GM19467 (cell line): Measurements from ENCODE around the gene TCP11L1.

Experiments used
- ATAC-seq: cut with Tn5 transposase; IDR thresholded peaks from one replicate; pipeline ENCODE4 v1.9.1; 2021; ENCODE audit warnings: mild to moderate bottlenecking, moderate library complexity; ENCODE audit not compliant: unreplicated experiment

Gene TCP11L1

GRCh38 chr11:33039274-33040032 lies at the start of gene TCP11L1:
Gene TCP11L1, plus strand, starts transcription at chr11:33039572. Its CDS starts 4,202 bp downstream, at chr11:33043774.
- peak; percentile 76 for ATAC-seq

- no peak for ATAC-seq
Measured at GRCh38 chr11:32990481-32990880, 48.9 kb upstream of the TCP11L1 start.

- ATAC-seq, result no peak
Measured at GRCh38 chr11:32991427-32991826, 47.9 kb upstream of the TCP11L1 start.

GRCh38 chr11:32991898-32992297 lies 47.5 kb upstream of the TCP11L1 start:
- no peak for ATAC-seq

GRCh38 chr11:33000181-33000580 lies 39.2 kb upstream of the TCP11L1 start:
- ATAC-seq, result no peak

GRCh38 chr11:33001281-33001680 lies 38.1 kb upstream of the TCP11L1 start:
- no peak for ATAC-seq

GRCh38 chr11:33001751-33002542 lies 37.4 kb upstream of the TCP11L1 start:
- ATAC-seq, result no peak

- no peak for ATAC-seq
Measured at GRCh38 chr11:33005175-33005574, 34.2 kb upstream of the TCP11L1 start.

GRCh38 chr11:33006010-33006409 lies 33.4 kb upstream of the TCP11L1 start:
- no peak for ATAC-seq

GRCh38 chr11:33013755-33014154 lies 25.6 kb upstream of the TCP11L1 start:
- no peak for ATAC-seq

GRCh38 chr11:33015621-33016551 lies 23.5 kb upstream of the TCP11L1 start, which contains the start of gene DEPDC7:
Gene DEPDC7, plus strand, starts transcription at chr11:33015878. Its CDS starts 78 bp downstream, at chr11:33015956.
- ATAC-seq, result peak; percentile 59

- ATAC-seq, result no peak
Measured at GRCh38 chr11:33016654-33017053, 22.7 kb upstream of the TCP11L1 start.

GRCh38 chr11:33017478-33017877 lies 21.9 kb upstream of the TCP11L1 start:
- no peak for ATAC-seq

GRCh38 chr11:33017965-33018364 lies 21.4 kb upstream of the TCP11L1 start:
- no peak for ATAC-seq

- ATAC-seq, result no peak
Measured at GRCh38 chr11:33018840-33019239, 20.5 kb upstream of the TCP11L1 start.

- ATAC-seq, result no peak
Measured at GRCh38 chr11:33021501-33021900, 17.9 kb upstream of the TCP11L1 start.

GRCh38 chr11:33021937-33022336 lies 17.4 kb upstream of the TCP11L1 start:
- no peak for ATAC-seq

- ATAC-seq, result no peak
Measured at GRCh38 chr11:33025339-33025722, 14.0 kb upstream of the TCP11L1 start.

GRCh38 chr11:33027233-33027632 lies 12.1 kb upstream of the TCP11L1 start:
- no peak for ATAC-seq

- ATAC-seq, result no peak
Measured at GRCh38 chr11:33027846-33028536, 11.4 kb upstream of the TCP11L1 start.
